KOPT-K1 (cell line): ENCODE measurements around the gene HS3ST4.

Experiments used
- H3K27ac ChIP-seq: fragments of 200-600 bp; sonication (generic); 2 replicates; pipeline ENCODE4 v1.5.1; 2016; ENCODE audit warnings: antibody characterized with exemption, mild to moderate bottlenecking, low read depth, low read length; ENCODE audit not compliant: poor library complexity, severe bottlenecking
- H3K36me3 ChIP-seq: fragments of 200-600 bp; sonication (generic); 2 replicates; pipeline ENCODE4 v1.5.1; 2017; ENCODE audit warnings: antibody characterized with exemption, mild to moderate bottlenecking, low read length, moderate library complexity; ENCODE audit not compliant: insufficient read depth
- H3K9me3 ChIP-seq: fragments of 200-600 bp; sonication (generic); 2 replicates; pipeline ENCODE4 v1.5.1; 2017; ENCODE audit warnings: antibody characterized with exemption, low read length, mild to moderate bottlenecking; ENCODE audit not compliant: insufficient read depth, poor library complexity, severe bottlenecking

HS3ST4 gene

GRCh38 chr16:25713785-25714570, 22.2 kb downstream of the HS3ST4 start:
- no peaks in the 10 kb centered on the region for H3K9me3 ChIP-seq
- H3K27ac ChIP-seq, result no peak overlapping the region
- H3K36me3 ChIP-seq, result no peaks in the 10 kb centered on the region

- Histone ChIP-seq H3K9me3 (no peaks in the 10 kb centered on the region), H3K36me3 (no peaks in the 10 kb centered on the region), H3K27ac (no peak overlapping the region)
These were observed 24.4 kb downstream of the HS3ST4 start for GRCh38 chr16:25716186-25716585.

- no peaks in the 10 kb centered on the region for H3K9me3 ChIP-seq
- H3K27ac ChIP-seq, result no peak overlapping the region
- no peaks in the 10 kb centered on the region for H3K36me3 ChIP-seq
These were observed 29.7 kb downstream of the HS3ST4 start for GRCh38 chr16:25721439-25721838.

- H3K27ac ChIP-seq, result no peak overlapping the region
- no peaks in the 10 kb centered on the region for H3K9me3 ChIP-seq
- H3K36me3 ChIP-seq, result no peaks in the 10 kb centered on the region
These were observed 34.8 kb downstream of the HS3ST4 start for GRCh38 chr16:25726430-25727098.

- Histone ChIP-seq H3K9me3 (no peaks in the 10 kb centered on the region), H3K27ac (no peak overlapping the region), H3K36me3 (no peaks in the 10 kb centered on the region)
These were observed 37.6 kb downstream of the HS3ST4 start for GRCh38 chr16:25729188-25729915.

GRCh38 chr16:25730396-25730795, 38.6 kb downstream of the HS3ST4 start:
- H3K9me3 ChIP-seq, result no peaks in the 10 kb centered on the region
- no peaks in the 10 kb centered on the region for H3K36me3 ChIP-seq
- H3K27ac ChIP-seq, result no peak overlapping the region

- Histone ChIP-seq H3K36me3 (no peaks in the 10 kb centered on the region), H3K27ac (no peak overlapping the region), H3K9me3 (no peaks in the 10 kb centered on the region)
These were observed 42.9 kb downstream of the HS3ST4 start for GRCh38 chr16:25734430-25735385.

GRCh38 chr16:25735645-25736044, 43.9 kb downstream of the HS3ST4 start:
- Histone ChIP-seq H3K36me3 (no peaks in the 10 kb centered on the region), H3K9me3 (no peaks in the 10 kb centered on the region), H3K27ac (no peak overlapping the region)

- H3K36me3 ChIP-seq, result no peaks in the 10 kb centered on the region
- no peak overlapping the region for H3K27ac ChIP-seq
- no peaks in the 10 kb centered on the region for H3K9me3 ChIP-seq
These were observed 55.5 kb downstream of the HS3ST4 start for GRCh38 chr16:25747160-25747758.

- Histone ChIP-seq H3K9me3 (no peaks in the 10 kb centered on the region), H3K36me3 (no peaks in the 10 kb centered on the region), H3K27ac (no peak overlapping the region)
These were observed 56.4 kb downstream of the HS3ST4 start for GRCh38 chr16:25748092-25748654.

- Histone ChIP-seq H3K27ac (no peak overlapping the region), H3K9me3 (no peaks in the 10 kb centered on the region), H3K36me3 (no peaks in the 10 kb centered on the region)
These were observed 58.9 kb downstream of the HS3ST4 start for GRCh38 chr16:25750488-25751216.

GRCh38 chr16:25751230-25751835, 59.6 kb downstream of the HS3ST4 start:
- Histone ChIP-seq H3K9me3 (no peaks in the 10 kb centered on the region), H3K36me3 (no peaks in the 10 kb centered on the region)

GRCh38 chr16:25764466-25764865, 72.7 kb downstream of the HS3ST4 start:
- Histone ChIP-seq H3K9me3 (peaks cover 4% of the 10 kb centered on the region), H3K36me3 (no peaks in the 10 kb centered on the region), H3K27ac (no peak overlapping the region)

More at GRCh38 chr16:25751230-25751835, 59.6 kb downstream of the HS3ST4 start:
- no peak overlapping the region for H3K27ac ChIP-seq
